ENCODE data around the gene U2AF2. TPM values are rescaled to one million over a fixed set of nuclear protein-coding genes. Genes with fewer than 3 reads are reported as not detected.

Gene U2AF2
- total and polyA plus RNA-seq, 2 of the 8 experiments (the other 6 are each of a cell fraction or from before 2014, with no cell fraction given) = 162 to 252 TPM

DNA sequence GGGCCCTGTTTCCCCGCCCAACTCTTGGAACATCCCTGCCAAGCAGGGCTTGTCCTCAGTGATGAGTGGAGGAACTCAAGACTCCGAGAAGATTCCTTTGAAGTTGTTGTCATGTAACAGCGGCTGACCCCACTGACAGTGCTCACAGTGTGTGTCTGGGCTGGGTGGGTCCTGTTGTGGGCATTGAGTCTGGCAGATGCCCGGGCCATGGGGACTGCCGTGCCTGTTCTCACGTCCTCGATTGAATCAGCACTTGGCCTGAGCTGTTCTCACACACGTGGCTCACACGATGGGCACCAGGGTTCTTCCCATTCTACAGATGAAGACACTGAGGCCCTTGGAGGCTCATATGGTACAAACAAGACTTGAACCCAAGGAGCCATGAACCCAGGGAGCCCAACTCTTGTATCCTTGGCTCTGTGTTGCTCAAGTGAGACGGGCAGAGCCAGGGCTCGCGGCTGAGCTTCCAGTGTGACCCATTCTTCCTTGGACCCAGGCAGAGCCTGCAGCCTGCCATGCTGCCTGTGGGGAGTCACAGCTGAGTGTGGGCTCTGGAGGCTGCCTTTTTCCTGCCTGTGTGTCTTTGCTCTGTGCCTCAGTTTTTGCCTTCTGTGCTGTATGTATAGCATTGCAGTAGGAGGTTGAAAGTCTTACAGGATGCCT is 11.6 kb downstream of the U2AF2 start:
- Histone ChIP-seq H2AFZ (ENCODE audit: low read length) (no peak overlapping the region), H3K9me3 (ENCODE audit: insufficient read depth in 2 of 2, low read depth in 1 of 2, low read length in 1 of 2) (no peaks in the 10 kb centered on the region), H4K20me1 (replicated peaks in 1 of 2; ENCODE audit: control insufficient read depth in 1 of 2, insufficient read depth in 2 of 2, low read length in 2 of 2) (peaks cover 43 to 56% of the 10 kb centered on the region in 2 experiments), H3K14ac (ENCODE audit: insufficient read length) (no peak overlapping the region), H3K4me3 (ENCODE audit: extremely low read depth in 1 of 4, insufficient read depth in 2 of 4, low read depth in 3 of 4, low read length in 4 of 4) (no peak overlapping the region), H3K27me3 (replicated peaks in 1 of 4; ENCODE audit: control insufficient read depth in 3 of 4, extremely low read depth in 1 of 4, insufficient read depth in 3 of 4, low read length in 3 of 4) (no peaks in the 10 kb centered on the region), H2AK5ac (ENCODE audit: low read depth, low read length) (no peak overlapping the region), H3K18ac (ENCODE audit: extremely low read depth, low read length) (no peak overlapping the region), H3K56ac (replicated peaks; ENCODE audit: insufficient read length, low read depth, low read length) (no peak overlapping the region), H3K4ac (replicated peaks; ENCODE audit: insufficient read length, low read depth, low read length) (no peak overlapping the region), H4K91ac (replicated peaks; ENCODE audit: insufficient read length, low read length) (no peak overlapping the region), H3K9ac (replicated peaks in 1 of 4; ENCODE audit: extremely low read depth in 1 of 4, low read depth in 3 of 4, low read length in 3 of 4) (no peak overlapping the region), H3K4me2 (ENCODE audit: insufficient read depth in 1 of 2, low read depth in 2 of 2, low read length in 2 of 2) (no peak overlapping the region), H2BK20ac (ENCODE audit: low read length) (no peak overlapping the region), H2BK120ac (replicated peaks; ENCODE audit: low read depth, low read length) (no peak overlapping the region), H3K79me2 (ENCODE audit: control insufficient read depth in 1 of 2, insufficient read depth in 2 of 2, low read length in 2 of 2) (peaks cover 7 to 69% of the 10 kb centered on the region in 2 experiments; a peak in 3 of 4 replicates), H3K23ac (ENCODE audit: insufficient read length) (no peak overlapping the region), H3K79me1 (ENCODE audit: low read depth, low read length) (peaks cover 15% of the 10 kb centered on the region), H3K4me1 (replicated peaks in 1 of 4; ENCODE audit: control insufficient read depth in 3 of 4, insufficient read depth in 4 of 4, low read length in 3 of 4) (peaks cover 0 to 5% (median 2%) of the 10 kb centered on the region in 4 experiments; a peak in 5 of 7 replicates), H3K23me2 (ENCODE audit: low read depth, low read length) (no peaks in the 10 kb centered on the region), H3K36me3 (ENCODE audit: control insufficient read depth in 2 of 4, insufficient read depth in 4 of 4, low read length in 3 of 4) (peaks cover 54 to 77% (median 66%) of the 10 kb centered on the region in 4 experiments), H2BK12ac (ENCODE audit: low read depth, low read length) (no peak overlapping the region), H4K5ac (ENCODE audit: insufficient read length, low read depth, low read length) (no peak overlapping the region), H3K27ac (ENCODE audit: low read depth, low read length) (no peak overlapping the region), H4K8ac (ENCODE audit: extremely low read depth, insufficient read depth, low read length) (no peak overlapping the region), H2BK15ac (ENCODE audit: low read length) (no peak overlapping the region), H2BK5ac (ENCODE audit: low read depth, low read length) (no peak overlapping the region)
- ChIA-PET CTCF (ENCODE audit: partially characterized antibody) (no interaction called here), POLR2A (ENCODE audit: partially characterized antibody) (interaction anchor here (0.7 to 7.1 kb wide), 5 partner anchors 8 to 27 kb away, joined by 3 to 75 read pairs (median 3); partner anchors contain the start of gene U2AF2)
- no peak for FAIRE-seq
- TF ChIP-seq EGR1 (IDR thresholded peaks at IDR 0.05; ENCODE audit: borderline replicate concordance, low read depth, low read length) (no peak), YY1 (IDR thresholded peaks at IDR 0.05; ENCODE audit: low read depth, low read length) (no peak), POLR2AphosphoS5 (IDR thresholded peaks at IDR 0.05; ENCODE audit: low read depth, low read length) (0 out of 2 replicates have a peak, but pooled peaks have one; percentile 5), POLR2A (IDR thresholded peaks at IDR 0.05; ENCODE audit: control extremely low read depth in 1 of 2, low read depth in 2 of 2, low read length in 2 of 2) (peak in 1 of 2 experiments; percentile 22; a peak in 1 of 3 replicates), NANOG (IDR thresholded peaks at IDR 0.05; ENCODE audit: insufficient read depth, low read depth, low read length, poor library complexity, severe bottlenecking) (no peak), TCF12 (IDR thresholded peaks at IDR 0.05; ENCODE audit: low read depth, low read length) (no peak)
- DNase-seq (ENCODE audit: low read depth in 1 of 2, low spot score in 2 of 2) = no peak
- 95% methylated on average over 12 of the region's 12 CpGs; no CpG with 5 or more reads in 1 of the 2 experiments for WGBS, 2 experiments (ENCODE audit: extremely low coverage in 1 of 2, insufficient coverage in 1 of 2, insufficient read length in 1 of 2, insufficient replicate concordance in 2 of 2, low coverage in 1 of 2, low lambda C conversion rate in 2 of 2, missing lambda C conversion rate in 1 of 2)

Measured in H1 (cell line).